GM19351 (cell line): ENCODE data around the gene ORAI1.
"Not testable (repeated sequence)": the region's sequence is repeated elsewhere in the genome, so short reads cannot be mapped to it uniquely, and the experiment has no call there.

ENCODE experiments used
- ATAC-seq: cut with Tn5 transposase; IDR thresholded peaks from one replicate; pipeline ENCODE4 v1.9.1; 2021; ENCODE audit warnings: mild to moderate bottlenecking, moderate library complexity; ENCODE audit not compliant: unreplicated experiment

ORAI1 gene

DNA sequence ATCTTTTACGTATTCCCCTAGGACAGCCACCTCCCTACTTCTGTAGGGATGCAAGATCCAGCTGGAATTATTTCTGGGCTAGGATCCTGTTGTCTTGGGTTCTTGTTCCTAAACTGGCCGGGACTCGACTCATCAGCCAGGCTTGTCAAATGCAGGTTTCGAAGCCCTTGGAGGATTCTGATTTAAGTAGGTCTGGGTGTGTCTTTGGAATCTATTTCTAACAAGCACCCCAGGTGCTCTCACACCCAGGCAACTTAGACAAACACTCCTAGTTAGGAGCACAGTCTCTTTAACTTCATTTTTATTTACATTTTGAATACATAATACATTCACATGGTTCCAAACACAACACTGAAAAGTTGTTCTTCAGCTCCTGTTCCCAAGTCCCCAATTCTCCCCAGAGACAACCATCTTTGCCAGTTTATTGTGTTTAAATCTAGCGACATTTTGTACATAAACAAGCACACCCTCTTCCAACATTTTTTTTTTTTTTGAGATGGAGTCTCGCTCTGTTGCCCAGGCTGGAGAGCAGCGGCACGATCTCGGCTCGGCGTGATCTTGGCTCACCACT lies 22.2 kb downstream of the ORAI1 start:
- ATAC-seq: no peak

DNA sequence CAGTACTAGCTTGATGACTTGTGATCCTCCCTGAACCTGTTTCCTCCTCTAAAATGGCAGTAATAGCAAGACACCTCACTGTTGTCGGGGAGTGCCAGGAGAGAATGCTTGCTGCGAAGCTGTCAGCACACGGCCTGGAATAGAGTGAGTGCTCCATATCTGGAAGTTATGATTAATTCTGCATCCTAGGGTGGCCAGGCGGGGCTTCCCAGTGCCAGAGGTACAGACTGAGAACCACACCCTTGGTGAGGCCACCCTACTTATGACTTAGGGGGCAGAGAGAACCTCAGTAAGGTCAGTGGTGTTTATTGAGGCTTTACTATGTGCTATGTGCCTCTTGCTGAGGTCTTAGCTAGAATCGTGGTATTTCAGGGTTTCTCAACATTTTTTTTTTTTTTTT lies 23.0 kb downstream of the ORAI1 start:
- no peak for ATAC-seq

DNA sequence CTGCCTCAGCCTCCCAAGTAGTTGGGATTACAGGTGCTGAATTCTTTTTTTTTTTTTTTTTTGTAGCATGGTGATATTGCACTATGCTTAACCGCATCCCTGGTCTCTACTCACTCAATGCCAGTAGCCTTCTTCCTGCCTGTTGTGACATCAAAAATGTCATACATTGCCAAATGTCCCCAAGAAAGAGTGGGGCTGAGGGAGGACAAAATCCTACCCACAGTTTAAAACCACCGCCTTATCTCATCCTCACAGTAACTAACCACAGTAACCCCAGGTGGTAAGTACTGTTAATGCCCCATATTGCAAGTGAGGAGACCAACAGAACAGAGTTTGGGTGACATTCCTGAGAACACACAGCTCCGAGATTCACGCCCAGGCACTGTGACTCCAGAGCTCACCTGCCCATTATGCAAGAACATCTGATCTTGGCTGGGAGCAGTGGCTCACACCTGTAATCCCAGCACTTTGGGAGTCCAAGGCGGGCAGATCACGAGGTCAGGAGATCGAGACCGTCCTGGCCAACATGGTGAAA lies 23.6 kb downstream of the ORAI1 start:
- no peak for ATAC-seq

DNA sequence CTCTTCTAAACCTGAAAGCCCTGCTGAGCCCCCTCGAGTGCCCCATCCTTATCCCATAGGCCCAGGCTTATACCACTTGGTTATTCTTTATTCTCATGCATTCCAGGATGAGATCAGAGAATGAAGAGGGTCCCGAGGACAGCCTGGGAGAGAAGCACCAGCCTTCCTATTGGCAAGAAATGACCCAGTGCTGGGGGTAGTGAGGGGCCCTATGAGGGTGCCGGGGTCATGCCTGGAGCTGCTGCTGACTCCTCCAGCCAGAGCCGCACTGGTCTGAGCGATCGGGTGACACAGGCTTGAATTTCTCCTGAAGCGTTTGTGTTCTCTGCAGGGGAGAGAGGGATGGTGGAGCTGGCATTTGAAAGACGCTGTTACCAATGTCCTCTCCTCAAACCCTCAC lies 25.0 kb downstream of the ORAI1 start:
- no peak for ATAC-seq

DNA sequence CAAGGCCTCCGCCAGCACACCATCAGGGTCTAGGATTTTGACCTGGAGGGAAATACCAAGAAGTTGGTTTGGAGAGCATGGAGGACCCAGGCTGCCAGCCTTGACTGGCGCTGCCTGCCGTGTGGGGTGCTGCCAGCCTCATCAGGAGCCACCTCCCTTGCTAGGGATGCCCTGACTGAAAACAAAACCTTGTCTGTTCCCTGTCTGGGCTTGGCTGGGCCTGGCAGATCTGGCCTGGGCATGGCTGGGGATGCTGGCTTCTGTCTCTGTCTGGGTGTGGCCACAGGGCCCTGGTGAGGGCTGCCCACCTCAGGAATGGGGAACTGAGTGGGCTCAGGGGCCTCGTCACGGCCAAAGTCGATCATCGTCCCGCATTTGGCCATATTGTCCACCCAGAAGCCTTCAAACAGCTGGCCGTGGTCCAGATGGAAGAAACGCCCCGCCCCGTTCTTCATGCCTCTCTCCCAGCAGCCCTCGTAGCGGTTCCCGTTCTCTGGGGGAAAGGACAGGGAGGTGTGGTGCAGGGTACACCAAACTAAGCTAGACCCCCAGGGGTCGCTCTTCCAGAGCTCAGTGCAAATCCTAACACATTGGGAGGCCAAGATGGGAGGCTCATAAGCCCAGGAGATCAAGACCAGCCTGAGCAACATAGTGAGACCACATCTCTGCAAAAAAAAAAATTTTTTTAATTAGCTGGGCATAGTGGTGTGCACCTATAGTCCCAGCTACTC lies 26.6 kb downstream of the ORAI1 start:
- ATAC-seq: no peak

DNA sequence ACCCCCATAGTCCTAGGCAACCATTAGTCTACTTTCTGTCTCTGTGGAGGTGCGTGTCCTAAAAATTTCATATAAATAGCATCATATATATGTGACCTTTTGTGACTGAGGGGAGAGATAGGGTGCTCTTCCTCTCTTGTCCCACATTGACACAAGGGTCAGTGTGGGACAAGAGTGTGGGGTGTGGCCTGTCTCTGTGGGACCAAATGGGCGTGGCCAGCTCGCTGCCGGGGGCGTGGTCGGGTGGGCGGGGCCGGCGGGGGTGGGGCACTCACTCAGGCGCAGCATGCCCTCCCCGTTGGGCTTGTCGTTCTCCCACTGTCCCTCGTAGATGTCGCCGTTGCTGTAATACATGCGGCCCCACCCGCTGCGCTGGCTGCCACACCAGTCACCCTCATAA lies 27.7 kb downstream of the ORAI1 start:
- no peak for ATAC-seq

DNA sequence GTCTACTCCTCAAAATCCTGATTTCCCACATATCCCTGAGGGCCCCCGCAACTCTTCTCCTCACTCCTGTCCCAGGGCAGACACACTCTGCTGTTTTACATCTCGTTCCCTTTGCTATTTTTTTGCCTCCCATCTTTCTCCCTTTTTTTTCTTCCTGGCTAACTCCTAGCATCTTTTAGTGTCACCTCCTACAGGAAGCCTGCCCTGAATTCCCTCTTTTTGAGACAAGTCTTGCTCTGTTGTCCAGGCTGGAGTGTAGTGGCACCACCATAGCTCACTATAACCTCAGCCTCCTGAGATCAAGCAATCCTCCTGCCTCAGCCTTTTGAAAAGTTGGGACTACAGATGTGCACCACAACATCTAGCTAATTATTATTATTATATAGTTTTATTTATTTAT lies 29.8 kb downstream of the ORAI1 start:
- ATAC-seq: no peak

DNA sequence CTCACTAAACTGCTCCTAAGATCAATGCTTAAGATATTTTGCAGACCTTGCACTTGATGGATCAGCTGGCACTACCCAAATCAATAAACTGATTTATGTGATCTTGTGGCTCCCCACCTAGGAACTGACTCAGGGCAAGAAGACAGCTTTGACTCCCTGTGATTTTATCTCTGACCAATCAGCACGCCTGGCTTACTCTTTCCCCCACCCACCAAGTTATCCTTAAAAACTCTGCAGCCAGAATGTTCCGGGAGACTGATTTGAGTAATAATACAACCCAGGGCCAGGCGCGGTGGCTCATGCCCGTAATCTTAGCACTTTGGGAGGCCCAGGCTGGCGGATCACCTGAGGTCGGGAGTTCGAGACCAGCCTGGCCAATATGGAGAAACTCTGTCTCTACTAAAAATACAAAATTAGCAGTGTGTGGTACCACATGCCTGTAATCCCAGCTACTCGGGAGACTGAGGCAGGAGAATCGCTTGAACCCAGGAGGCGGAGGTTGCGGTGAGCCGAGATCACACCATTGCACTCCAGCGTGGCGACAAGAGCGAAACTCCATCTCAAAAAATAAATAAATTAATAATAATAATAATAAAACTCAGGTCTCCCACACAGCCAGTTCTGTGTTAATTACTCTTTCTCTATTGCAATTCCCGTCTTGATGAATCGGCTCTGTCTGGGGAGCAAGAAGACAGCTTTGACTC lies 31.1 kb downstream of the ORAI1 start:
- ATAC-seq: no peak

DNA sequence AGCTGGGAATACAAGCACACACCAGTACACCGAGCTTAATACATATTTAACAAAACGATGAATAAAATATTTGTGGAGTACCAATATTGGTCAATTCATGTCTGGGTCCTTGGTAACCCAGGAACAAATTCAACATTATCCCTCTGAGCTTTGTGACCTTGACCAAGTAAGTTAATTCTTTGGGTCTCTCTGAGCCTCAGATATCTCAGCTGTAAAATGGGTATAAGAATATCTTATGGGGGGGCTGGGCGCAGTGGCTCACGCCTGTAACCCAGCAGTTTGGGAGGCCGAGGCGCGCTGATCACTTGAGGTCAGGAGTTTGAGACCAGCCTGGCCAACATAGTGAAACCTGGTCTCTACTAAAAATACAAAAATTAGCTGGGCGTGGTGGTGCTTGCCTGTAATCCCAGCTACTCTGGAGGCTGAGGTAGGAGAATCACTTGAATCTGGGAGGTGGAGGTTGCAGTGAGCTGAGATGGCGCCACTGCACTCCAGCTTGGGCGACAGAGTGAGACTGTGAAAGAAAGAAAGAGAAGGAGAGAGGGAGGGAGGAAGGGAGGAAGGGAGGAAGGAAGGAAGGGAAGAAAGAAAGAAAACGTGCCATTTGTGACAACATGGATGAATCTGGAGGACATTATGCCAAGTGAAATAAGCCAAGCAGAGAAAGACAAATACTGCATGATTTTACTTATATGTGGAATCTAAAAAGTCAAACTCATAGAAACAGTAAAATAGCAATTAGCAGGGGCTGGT lies 35.2 kb downstream of the ORAI1 start:
- not testable (repeated sequence) for ATAC-seq

DNA sequence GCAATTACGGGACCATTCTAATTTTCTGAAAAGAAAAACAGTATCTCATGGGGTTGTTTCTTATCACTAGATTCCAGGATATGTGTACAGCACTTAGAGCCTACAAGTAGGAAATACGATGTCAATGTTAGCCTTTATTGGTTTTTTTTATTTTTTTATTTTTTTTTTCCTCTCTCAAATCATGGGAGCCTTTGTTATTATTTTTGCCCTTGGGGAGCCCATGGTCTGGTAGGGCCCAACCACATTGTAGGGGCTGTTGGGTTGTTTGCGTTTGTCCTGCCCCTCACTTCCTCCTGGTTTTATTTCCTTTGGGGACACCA lies 37.2 kb downstream of the ORAI1 start:
- no peak for ATAC-seq

DNA sequence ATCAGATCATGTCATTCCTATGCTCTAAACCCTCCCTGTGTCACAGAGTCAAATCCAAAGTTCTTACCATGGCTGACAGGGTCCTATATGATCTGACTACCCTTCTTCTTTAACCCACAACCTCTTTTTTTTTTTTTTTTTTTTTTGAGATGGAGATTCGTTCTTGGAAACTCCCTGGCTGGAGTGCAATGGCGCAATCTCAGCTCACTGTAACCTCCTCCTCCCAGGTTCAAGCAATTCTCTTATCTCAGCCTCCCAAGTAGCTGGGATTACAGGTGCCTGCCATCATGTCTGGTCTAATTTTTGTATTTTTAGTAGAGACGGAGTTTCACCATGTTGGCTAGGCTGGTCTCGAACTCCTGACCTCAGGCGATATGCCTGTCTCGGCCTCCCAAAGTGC lies 40.5 kb downstream of the ORAI1 start:
- ATAC-seq: not testable (repeated sequence)

DNA sequence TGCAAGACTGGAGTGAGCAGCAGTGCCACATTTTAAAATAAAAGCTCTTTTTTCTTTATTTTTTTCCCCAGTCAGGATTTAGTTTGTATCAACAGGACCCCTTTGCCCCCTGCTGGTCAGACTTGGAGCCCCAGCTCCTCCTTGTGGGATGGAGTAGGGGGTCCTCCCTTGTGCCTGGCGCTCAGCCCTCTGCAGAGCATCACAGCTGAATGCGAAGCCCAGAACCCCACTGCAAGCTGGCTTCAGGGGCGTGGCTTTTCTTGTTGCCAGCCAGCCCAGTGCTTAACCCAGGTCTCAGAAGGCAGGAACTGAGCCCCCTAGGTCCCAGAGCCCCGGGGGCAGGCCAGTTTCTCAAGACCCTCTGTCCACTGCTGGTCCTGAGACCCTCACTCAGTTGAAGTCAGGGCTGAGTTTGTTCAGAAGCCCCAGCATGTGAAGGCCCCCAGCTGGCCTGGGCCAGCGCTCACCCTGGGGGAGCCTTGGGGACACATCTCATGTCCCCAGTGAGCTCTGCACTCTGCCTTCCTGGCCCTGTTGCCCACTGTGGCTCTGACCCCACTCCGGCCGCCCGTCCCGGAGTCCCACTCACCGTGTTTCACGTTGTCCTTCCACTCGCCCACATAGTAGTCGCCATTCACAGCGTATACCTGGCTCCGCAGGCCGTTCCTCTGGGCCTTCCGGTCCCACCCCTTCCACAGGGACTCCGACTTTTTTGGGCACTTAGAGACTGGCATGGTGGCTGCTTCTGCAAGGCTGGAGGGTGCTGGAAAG lies 42.6 kb downstream of the ORAI1 start:
- ATAC-seq: no peak

DNA sequence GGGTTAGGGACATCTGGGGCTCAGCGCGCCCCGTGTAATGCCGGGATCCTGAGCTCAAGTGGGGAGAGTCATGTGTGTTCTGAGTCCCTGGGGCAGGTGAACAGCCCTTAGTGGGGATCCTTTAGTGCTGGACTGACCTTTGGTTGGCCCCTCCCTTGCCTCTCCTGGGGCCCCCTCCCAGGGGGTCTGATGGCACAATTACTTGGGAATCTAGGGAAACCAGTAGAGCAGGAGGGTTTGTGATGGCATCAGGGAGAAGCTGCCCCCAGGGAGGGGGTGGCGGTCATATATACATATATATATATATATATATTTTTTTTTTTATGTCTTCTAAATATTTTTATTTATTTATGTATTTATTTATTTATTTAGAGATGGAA lies 43.2 kb downstream of the ORAI1 start, which contains the start of gene MORN3:
MORN3 (minus strand) TSS at position 134 of the 380 bp plus-strand sequence. CDS start 171 bp downstream, outside the sequence.
- ATAC-seq: no peak

DNA sequence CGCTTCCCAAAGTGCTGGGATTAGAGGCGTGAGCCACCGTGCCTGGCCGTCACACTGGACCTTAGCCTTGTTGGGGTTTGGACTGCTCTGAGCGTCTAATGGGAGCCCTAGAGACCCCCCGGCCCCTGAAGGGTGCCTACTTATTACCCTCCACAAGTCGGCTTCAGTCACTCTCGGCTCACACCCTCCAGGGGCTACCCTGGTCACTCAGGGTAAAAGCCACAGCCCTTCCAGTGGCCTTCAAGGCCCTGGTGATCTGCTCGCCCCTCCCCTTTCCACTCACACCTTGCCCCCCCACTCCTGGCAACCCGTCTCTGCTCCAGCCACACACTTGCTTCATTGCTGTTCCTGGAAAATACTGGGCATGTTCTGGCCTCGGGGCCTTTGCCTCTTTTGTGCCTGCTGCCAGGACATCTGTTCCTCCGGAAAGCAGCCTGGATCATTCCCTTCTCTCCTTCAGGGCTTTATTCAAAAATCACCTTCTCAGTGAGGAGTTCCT lies 46.7 kb downstream of the ORAI1 start:
- no peak for ATAC-seq

DNA sequence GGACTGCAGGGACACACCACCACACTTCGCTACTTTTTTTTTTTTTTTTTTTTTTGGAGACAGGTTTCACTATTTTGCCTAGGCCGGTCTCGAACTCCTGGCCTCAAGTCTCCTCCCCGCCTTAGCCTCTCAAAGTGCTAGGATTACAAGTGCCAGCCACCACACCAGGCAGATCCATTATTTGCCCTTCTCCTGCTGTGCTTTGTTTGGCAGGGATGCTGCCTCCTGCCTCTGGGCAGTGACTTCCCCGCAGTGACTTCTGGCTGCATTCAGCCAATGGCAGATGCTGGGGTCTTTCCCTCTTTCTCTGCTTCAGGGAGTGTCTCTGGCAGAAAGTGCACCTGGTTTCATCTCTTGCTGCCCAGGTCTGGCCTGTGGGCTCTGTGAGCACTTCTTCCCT lies 49.9 kb downstream of the ORAI1 start:
- ATAC-seq: no peak

DNA sequence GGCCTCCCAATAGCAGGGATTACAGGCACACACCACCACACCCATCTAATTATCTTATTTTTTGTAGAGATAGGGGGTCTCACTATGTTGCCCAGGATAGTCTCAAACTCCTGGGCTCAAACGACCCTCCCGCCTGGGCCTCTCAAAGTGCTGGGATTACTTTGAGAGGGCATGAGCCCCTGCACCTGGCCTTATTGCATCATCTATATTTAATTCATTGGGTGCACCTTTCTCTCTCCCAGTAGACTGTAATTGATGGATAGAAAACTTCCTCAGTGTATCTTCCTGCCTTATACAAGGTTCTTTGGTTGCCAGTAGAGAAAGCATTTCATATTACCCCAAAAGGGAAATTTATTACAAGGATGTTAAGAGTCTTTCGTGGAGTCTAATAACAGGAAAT lies 52.0 kb downstream of the ORAI1 start:
- no peak for ATAC-seq

DNA sequence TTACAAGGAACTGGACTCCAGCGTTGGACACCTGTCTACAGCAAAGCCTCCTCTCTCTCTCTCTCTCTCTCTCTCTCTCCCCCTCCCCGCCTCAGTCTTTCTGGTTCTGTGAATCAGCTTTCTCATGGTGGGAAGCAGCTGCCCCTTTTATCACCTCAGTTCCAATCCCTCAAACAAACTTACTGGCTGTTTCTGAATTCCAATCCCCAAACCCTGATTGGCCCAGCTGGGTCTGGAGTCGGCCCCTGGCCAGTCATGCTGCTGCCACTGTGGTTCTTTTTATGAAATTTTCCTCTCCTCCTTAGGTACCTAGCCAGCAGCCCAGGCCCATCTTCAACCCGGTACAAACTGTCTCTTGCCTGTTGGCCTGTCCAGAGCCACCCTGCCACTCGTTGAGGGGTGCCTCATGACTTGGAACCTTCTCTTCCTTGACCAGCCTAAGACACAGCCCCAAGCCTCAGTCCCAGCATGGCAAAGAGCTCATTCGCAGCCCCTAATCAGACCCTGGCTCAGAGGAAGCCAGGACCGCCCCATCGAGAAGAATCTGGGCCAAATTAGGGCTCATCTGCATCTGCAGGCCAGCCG lies 52.5 kb downstream of the ORAI1 start:
- no peak for ATAC-seq

DNA sequence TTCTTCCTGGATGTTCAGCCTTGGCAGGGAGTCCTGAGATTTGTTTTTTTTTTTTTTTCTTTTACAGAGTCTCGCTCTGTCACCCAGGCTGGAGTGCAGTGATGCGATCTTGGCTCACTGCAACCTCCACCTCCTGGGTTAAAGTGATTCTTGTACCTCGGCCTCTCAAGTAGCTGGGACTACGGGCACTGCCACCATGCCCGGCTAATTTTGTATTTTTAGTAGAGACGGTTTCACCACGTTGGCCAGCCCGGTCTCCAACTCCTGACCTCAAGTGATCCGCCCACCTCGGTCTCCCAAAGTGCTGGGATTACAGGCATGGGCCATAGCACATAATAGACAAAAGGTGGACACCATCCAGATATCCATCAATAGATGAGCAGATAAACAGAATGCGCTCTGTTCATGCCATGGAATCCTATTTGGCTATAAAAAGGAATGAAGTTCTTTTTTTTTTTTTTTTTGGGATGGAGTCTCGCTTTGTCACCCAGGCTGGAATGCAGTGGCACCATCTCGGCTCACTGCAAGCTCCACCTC lies 53.4 kb downstream of the ORAI1 start:
- not testable (repeated sequence) for ATAC-seq

DNA sequence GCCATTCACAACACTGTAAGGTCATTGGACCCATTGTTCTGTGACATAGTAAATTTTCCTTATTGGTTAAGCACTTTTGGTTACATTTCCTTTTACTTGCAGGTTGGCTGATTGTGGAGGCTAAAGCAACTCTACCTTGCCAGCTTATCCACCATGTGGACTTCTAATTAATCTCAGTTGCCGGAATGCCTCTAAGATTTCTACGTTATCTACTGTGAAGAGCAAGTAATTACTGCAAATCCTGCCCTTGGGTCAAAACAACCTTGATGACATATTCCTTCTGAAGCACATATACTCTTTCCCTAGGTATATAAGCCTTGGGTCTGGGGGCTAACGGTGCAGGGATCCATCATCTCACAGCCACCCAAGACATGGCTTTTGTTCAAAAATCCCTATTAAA lies 62.6 kb downstream of the ORAI1 start:
- ATAC-seq: no peak

DNA sequence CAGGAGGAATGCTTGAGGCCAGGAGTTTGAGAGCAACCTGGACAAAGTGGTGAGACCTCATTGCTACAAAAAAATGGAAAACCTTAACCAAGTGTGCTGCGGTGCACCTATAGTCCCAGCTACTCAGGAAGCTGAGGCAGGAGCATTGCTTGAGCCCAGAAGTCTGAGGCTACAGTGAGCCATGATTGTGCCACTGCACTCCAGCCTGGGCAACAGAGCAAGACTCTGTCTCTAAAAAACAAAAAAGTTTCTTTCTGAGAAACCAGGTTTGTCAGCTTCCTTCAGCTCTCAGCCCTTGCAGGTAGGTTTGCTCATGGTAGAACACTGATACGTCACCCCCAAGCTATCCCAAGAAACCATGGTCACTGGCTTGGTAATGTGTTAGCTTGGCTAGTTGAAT lies 63.1 kb downstream of the ORAI1 start:
- no peak for ATAC-seq
